GM21515 (cell line): ENCODE results near the gene TMEM117.

Experiments used
- ATAC-seq: cut with Tn5 transposase; IDR thresholded peaks from one replicate; pipeline ENCODE4 v1.9.1; 2021; ENCODE audit not compliant: unreplicated experiment

TMEM117 gene

GRCh38 chr12:43957732-43958372 is 122.0 kb downstream of the TMEM117 start:
- ATAC-seq, result peak; percentile 97

DNA sequence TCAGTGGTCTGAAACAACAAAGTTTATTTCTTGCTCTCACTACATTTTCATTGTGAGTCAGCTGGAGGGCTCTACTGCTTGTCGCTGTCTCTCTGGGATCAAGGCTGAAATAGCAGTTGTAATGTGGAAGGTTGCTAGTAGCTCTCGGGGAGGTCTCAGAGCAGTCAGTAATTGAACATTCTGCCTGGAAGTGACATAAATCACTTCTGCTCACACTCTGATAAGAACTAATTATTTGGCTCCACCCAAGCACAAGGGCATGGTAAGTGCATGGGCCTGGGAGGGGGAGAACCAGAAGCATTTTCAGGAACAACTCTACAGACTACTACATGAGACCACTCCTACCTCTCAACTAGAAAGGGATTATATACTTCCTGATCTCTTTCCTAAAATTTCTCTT is 128.2 kb downstream of the TMEM117 start:
- no peak for ATAC-seq

- ATAC-seq, result no peak
Measured at GRCh38 chr12:43964961-43965360, 129.1 kb downstream of the TMEM117 start.

GRCh38 chr12:43965899-43966298 is 130.0 kb downstream of the TMEM117 start:
- ATAC-seq, result no peak

GRCh38 chr12:43968736-43969135 is 132.9 kb downstream of the TMEM117 start:
- ATAC-seq, result no peak

GRCh38 chr12:43969882-43970281 is 134.0 kb downstream of the TMEM117 start:
- no peak for ATAC-seq

DNA sequence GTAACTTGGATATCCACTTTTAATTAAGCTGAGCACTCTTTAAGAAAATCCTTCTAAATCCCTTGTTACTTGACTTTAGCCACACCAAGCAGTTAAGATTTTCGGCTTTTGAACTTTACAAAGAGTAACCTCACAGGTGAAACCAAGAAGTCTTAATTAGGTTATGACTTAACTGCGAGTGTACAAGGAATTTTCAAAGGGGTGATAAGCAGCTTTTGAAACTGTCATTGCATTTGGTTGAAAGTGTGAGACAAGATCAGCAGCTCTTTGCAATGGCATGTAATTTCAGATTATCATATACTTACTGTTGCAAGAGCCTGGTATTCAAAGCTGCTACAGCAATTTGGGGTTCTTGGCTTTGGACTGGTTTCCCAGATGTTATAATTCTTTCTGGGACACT is 137.5 kb downstream of the TMEM117 start:
- no peak for ATAC-seq

- no peak for ATAC-seq
Measured at GRCh38 chr12:43973993-43974392, 138.1 kb downstream of the TMEM117 start.

GRCh38 chr12:43976027-43976426 is 140.1 kb downstream of the TMEM117 start:
- ATAC-seq, result no peak

GRCh38 chr12:43978556-43978955 is 142.7 kb downstream of the TMEM117 start:
- ATAC-seq, result no peak

DNA sequence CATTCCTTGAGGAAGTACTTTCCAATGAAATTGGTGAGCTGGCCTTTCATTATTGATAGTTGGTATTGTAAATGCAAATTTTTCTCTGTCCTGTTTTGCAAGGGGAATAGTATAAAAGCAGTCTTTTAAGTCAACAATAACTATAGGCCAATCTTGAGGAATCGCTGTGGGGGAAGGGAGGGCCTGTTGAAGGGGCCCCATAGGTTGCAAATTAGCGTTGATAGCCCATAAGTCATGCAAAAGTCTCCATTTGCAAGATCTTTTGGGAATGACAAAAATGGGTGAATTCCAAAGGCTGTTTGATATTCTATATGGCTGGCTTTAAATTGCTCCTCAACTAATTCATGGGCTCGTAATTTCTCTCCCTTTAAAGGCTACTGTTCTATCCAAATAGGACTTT is 143.6 kb downstream of the TMEM117 start:
- no peak for ATAC-seq

- no peak for ATAC-seq
Measured at GRCh38 chr12:43980627-43981191, 144.8 kb downstream of the TMEM117 start.

- no peak for ATAC-seq
Measured at GRCh38 chr12:43981726-43982125, 145.8 kb downstream of the TMEM117 start.

DNA sequence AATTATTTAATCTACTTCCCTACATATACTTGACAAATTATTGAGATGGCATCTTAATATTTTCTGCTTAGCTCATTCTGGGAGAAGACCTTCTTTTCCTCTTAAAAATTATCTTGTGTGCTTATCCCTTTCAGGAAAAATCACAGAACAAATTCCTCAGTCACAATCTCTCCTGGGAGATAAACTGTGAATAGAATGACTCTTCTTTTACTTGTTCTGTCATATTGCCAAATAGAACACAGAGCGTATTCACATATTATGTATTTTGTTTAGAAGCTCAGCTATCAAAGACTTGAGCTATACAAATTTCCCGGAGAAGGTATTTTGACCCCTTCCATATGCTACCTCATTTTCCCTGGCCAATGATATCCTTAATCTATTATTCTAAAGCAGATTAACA is 146.7 kb downstream of the TMEM117 start:
- no peak for ATAC-seq

- peak; percentile 95 for ATAC-seq
Measured at GRCh38 chr12:43988838-43989560, 153.1 kb downstream of the TMEM117 start.

- ATAC-seq, result no peak
Measured at GRCh38 chr12:43992856-43993255, 157.0 kb downstream of the TMEM117 start.

DNA sequence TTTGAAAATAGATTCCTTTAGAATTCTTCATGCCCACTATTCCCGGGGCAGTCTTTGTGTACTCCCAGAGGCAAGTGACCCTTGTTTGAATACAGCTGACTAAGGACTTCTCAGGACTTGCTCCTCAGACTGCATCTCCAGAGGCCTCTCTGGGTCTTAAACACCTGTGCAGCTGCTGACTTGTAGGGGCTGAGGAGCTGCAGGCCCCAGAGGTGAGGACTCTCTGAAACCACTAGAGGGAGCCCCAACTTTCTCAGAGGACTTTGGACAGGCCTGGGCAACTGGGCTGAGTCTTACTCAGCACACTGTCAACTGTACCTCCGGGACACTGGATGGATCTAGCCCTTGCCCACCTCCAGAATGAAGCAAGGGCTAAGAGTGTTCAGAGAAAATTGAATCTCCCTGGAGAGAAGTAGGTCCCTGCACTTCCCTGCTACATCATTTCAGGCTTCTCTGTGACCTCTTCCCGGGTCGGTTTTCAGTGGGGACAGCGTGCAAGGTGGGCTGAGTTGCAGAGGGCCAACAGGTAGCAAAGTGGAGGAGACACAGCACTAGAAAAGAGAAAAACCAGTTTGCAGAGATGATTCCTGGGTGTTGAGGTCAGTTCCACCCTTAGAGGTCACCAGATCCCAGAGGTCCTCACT is 164.6 kb downstream of the TMEM117 start:
- peak; percentile 96 for ATAC-seq

GRCh38 chr12:44002607-44003006 is 166.7 kb downstream of the TMEM117 start:
- no peak for ATAC-seq

DNA sequence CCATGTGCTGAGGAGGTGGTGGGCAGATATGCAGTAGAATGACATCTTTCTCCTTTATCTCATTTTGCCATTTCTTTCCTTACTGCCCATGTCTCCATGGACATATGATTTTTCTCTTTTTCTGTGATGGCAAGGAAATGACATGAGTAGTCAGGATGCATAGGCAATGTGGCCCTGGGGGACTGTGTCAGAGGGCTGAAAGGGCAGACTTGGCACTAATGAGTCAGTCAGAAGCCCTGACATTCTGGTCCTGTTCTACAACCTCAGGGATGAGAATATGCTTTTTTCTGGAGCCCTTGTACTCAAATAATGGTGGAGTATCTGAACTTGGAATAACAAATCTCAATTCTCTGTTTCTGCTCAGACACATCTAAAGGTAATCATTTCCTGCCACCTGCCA is 167.8 kb downstream of the TMEM117 start:
- no peak for ATAC-seq

GRCh38 chr12:44015333-44015941 is 179.6 kb downstream of the TMEM117 start:
- peak; percentile 91 for ATAC-seq

GRCh38 chr12:44017216-44017615 is 181.3 kb downstream of the TMEM117 start:
- ATAC-seq, result no peak
